Vagina (tissue), 2 donors: Measurements from ENCODE around the gene ZCCHC14.

Experiments
- POLR2A ChIP-seq, 2 donors: fragments of 450-650 bp; IDR thresholded peaks; one replicate each; pipeline ENCODE4 v1.6.1; 2017; ENCODE audit warnings: antibody characterized with exemption in 2 of 2, mild to moderate bottlenecking in 2 of 2, moderate library complexity in 2 of 2
- POLR2AphosphoS5 ChIP-seq, 2 donors: sonication (generic); formaldehyde crosslinking; IDR thresholded peaks; one replicate each; pipeline ENCODE4 v1.9.0; 2017; ENCODE audit warnings: antibody characterized with exemption in 2 of 2, mild to moderate bottlenecking in 2 of 2, low read depth in 1 of 2; ENCODE audit not compliant: insufficient read depth in 1 of 2
- TF ChIP-seq, protein P1 (sequence below), 3 experiments: fragments of 450-650 bp in 2 of 3; fragments of 200-600 bp in 1 of 3; sonication (generic) in 1 of 3; IDR thresholded peaks; one replicate each; pipeline ENCODE4 v1.5.1; 2017 to 2019; ENCODE audit warnings: antibody characterized with exemption in 3 of 3, mild to moderate bottlenecking in 2 of 3, moderate library complexity in 2 of 3

DNA sequence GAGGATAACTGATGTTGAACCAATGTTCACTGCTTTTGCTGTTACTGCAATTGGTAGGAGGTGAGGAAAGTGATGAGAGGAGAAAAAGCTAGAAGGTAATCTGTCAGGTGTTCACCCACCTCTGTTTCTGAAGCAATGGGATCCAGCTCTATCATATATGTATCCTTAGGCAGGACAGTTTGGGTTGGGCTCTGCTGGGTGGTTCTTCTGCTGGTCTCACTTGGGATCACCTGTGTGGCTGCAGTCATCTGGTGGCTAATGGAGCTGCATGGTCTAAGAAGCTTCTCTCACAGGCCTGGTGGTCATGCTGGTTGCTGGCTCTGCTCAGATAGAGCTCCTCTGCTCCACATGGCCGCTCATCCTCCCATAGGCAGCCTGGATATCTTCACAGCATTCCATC lies 40.2 kb upstream of the ZCCHC14 start:
- TF ChIP-seq, protein P1, sequence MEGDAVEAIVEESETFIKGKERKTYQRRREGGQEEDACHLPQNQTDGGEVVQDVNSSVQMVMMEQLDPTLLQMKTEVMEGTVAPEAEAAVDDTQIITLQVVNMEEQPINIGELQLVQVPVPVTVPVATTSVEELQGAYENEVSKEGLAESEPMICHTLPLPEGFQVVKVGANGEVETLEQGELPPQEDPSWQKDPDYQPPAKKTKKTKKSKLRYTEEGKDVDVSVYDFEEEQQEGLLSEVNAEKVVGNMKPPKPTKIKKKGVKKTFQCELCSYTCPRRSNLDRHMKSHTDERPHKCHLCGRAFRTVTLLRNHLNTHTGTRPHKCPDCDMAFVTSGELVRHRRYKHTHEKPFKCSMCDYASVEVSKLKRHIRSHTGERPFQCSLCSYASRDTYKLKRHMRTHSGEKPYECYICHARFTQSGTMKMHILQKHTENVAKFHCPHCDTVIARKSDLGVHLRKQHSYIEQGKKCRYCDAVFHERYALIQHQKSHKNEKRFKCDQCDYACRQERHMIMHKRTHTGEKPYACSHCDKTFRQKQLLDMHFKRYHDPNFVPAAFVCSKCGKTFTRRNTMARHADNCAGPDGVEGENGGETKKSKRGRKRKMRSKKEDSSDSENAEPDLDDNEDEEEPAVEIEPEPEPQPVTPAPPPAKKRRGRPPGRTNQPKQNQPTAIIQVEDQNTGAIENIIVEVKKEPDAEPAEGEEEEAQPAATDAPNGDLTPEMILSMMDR (IDR thresholded peaks at IDR 0.05) = no peak
- TF ChIP-seq POLR2A (IDR thresholded peaks at IDR 0.05) (no peak), POLR2AphosphoS5 (IDR thresholded peaks at IDR 0.05; ENCODE audit: insufficient read depth in 1 of 2, low read depth in 1 of 2) (no peak)
